ENCODE results near the gene GAB2.
"Not testable (repeated sequence)": the region's sequence is repeated elsewhere in the genome, so short reads cannot be mapped to it uniquely, and the experiment has no call there.

Gene GAB2

DNA sequence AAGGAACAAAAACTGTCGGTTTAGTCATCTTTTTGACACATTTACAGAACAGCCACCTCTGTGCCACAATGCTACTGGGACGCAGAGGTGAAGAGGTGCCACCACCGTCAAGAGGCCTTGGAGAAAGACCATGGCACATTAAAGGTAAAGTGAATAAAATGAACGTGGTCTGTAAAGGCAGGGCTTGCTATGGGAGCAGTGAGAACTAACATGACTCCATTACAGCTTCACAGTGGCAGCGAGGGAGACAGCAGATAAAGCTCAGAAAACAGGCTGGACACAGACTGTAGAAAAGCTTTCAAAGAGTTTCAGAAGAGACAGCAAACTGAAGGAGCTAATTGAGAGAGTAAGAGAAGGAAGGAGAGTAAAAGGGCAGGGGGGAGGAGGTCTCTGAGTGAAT is 102.9 kb downstream of the GAB2 start:
- DNase-seq: no peak

DNA sequence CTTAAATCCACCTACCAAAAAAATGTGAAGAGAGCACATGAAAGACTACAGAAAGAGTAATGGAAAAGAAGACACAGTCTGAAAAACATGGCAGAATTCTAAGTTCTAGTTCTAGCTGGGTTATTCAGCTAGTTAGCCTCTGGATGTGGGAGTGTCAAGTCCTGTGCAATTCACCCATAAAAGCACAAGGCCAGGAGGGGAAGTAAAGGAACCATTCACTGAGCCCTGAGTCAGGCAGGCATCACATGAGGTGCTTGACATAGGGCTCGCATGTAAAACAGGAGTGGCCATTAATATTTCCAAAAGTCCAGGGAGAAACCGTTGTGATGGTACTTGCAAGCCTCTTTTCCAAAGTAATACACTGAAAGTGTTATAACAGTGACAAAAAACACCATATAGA is 103.7 kb downstream of the GAB2 start:
- no peak for DNase-seq

DNA sequence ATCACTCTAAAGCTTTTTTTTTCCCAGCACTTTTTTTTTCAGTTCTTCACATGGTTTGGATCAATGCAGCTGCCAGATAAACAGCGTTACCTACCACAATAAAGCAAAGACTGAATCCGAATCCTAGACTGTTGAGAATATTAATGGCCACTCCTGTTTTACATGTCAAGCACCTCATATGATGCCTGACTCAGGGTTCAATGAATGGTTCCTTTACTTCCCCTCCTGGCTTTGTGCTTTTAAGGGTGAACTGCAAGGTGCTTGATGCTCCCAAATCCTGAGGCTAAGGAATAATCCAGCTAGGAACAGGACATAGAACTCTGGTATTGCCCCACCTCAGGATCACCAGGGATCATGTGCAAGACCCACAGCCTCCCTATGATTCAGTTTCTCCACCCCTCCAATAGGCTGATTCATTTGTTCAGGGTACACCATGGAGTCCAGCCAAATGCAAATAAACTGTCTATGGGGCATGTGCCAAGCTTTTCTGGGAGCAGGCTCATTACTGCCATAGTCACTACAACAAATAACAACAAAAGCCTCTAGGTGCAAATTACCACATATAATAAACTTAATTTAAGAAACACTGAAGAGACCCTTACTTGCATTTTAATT is 104.3 kb downstream of the GAB2 start:
- peak in 26 of 58 donors; percentile 8 to 74 (median 32) for DNase-seq

DNA sequence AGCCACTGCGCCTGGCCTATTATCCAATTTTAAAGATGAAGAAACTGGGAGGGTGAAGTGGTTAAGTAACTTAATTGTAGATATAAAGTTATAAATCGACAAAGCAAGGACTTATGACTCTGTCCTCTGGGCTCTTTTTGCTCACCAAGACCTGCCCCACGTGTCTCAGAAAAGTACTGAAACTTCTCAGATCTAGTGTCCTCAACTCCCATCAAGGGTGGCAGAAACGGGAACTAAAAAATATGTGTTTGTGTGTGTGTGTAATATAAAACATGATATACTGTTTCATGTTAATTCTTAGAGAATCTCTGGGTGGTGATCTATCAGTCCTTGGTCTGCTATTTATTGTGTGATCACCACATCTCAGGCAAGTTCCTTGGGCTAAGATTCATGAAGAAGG is 104.9 kb downstream of the GAB2 start:
- DNase-seq: no peak

DNA sequence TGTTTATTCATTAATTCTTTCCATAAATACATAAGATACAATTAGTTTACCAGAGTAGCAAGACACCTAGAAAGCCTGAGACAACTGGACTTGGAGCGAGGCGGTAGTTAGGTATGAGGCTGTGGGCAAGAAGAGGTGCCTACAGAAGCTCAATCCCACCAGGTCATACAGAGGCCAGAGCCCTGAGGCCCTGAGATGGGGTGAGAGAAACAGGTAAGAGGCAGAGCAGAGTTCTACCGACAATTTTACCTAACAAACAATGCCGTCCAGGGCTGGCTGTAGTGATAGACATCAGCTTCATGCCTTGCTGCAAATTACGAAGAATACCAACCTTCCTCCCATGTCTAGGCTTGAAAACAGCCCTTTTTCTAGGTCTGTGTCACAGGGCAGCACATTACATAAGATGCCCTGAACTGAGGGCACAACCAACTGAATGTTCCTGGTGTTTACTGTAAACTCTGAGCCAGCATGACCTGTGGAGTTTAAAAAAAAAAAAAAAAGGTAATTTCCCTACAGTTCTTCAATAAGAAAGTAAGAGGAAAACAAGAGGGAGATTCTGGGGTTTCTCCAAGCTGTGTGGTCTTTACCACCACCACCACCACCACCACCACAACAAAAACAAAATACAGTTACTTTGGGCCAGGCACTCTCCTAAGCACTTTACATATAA is 105.8 kb downstream of the GAB2 start:
- DNase-seq: no peak

DNA sequence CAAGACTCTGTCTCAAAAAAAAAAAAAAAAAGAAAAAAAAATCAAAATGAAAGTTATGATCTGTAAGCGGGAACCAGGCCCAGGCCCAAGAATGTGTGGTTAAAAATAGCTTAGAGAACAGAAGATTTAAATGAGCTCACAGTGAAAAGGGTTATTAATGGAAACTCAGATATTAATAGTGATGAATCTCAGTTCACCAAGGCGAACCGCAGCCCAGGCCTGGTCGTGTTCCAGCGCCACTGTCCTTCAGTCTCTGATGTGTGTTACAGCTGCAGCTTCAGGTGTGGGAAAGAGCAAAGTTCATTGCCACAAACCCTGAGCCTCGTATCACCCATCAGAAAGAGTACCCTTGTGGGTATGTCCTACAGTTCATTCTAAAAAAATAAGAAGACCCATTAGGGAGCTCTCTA is 107.1 kb downstream of the GAB2 start:
- peak in 2 of 58 donors; percentile 9 to 37 for DNase-seq

DNA sequence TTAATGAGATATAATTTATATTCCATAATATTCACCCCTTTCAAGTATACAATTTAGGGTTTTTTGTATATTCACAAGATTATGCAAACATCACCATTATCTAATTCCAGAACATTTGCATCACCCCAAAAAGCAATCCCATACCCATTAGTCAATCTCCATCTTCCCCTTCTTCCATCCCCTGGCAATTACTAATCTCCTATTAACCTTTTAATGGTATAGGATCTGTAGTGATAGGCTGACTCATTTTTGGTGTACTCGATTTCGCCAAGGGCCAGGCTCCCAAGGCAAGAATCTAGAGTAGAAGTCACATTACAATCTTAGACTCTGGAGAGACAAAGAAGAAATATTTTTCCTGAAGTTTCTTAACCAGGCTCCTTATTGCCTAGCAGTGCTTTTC is 113.4 kb downstream of the GAB2 start:
- DNase-seq: no peak

DNA sequence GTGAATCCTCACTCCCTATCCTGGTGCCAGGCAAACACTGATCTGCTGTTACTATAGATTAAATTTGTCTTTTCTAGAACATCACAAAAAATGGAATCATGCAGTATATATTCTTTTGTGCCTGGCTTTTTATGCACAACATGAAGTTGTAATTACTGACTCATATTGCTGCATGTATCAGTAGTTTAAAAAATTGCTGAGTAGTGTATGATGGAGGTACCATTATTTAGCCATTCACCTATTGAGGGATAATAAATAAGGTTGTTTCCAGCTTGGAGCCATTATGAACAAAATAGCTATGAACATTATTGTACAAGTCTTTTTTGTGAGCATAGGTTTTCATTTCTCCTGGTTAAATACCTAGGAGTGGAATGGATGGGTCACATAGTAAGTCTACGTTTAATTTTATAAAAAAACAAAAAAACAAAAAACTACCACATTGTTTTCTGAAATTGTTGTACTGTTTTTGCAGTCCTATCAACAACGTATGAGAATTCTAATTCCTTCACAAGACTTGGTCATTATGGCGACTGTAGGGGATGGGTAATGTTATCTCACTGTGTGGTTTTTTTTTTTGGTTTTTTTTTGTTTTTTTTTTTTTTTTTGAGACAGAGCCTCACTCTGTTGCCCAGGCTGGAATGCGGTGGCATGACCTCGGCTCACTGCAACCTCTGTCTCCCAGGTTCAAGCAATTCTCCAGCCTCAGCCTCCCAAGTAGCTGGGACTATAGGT is 117.3 kb downstream of the GAB2 start:
- no peak for DNase-seq

DNA sequence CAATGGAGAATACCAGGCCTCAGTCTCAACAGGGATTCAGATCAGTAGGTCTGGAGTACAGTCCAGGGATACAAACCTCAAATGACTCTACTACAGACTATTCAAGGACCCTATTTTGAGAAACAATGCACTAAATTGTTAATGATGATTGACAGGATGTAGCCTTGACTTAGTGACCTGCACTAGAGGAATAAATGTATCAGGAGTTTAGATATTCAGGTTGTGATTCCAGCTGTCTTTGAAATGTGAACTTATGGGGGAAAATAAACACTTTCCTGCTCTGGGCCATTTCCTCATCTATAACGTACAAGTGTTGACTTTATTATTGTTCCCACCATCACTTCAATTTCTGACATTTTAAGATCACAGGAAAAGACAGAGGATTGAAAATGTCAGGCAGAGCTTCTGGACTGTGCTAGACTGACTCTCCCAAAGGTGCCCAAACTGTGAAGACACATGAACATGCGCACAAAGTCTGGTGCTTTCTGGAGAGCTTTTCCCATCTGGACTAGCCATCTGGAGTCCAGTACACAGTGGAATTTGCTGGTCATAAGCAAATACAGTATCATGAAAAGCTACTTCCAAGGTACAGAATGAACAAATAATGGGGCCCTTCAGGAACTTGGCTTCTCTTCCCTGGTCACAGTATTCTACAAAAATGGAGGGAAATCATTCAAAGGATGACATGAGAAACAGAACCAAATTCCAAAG is 118.5 kb downstream of the GAB2 start:
- no peak for DNase-seq

DNA sequence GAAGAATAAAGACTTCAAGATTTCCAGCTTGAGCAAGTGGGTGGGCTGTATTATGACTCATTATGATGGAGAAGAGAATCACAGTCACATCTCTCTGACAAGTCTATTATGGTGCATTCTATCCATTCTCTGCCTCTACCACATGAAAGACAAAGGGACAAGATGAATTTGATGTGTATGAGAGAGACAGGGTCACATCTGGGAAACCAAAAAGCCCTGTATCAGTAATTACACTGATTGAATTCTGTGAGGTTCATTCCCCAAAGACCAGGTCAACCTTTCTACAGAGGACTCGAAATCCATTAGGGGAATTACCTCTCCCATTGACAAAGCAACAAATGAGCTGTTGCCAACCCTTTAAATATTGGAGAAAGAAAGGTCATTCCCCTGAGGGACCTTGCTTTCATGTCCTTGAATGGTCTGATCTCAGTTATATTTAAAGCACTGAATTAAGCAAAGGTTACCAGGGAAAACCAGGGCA is 119.3 kb downstream of the GAB2 start:
- no peak for DNase-seq

DNA sequence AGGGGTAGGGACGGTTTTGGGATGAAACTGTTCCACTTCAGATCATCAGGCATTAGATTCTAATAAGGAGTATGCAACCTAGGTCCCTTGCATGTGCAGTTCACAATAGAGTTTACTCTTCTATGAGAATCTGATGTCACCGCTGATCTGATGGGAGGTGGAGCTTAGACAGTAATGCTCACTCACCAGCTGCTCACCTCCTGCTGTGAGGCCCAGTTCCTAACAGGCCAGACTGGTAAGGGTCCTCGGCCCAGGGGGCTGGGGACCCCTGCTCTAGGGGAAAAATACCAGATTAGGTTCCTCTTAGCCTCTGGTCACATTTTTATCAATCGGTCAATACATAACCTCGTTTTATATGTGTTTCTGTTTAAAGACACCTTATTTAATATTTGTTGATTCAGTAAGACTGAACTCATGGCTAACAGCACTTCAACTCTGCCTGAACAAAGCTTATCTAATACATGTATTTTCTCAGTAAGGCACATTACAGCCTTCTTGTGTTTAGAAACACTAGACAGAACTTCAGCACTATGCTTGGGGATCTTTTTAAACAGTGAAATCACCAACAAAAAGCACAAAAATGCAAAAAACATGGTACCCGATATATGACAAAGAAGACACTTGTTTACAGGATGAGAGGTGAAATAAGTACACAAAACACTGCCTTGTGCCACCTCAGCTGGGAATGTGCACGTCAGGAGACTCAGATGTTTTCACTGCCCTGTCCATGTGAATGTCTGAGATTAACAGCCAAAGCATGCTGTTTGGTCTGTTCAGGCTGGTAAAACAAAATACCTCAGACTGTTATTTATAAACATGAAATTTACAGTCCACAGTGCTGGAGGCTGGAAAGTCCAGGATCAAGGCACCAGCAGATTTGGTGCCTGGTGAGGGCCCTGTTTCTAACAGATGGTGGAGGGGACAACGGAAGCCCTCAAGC is 121.4 kb downstream of the GAB2 start:
- DNase-seq: no peak

DNA sequence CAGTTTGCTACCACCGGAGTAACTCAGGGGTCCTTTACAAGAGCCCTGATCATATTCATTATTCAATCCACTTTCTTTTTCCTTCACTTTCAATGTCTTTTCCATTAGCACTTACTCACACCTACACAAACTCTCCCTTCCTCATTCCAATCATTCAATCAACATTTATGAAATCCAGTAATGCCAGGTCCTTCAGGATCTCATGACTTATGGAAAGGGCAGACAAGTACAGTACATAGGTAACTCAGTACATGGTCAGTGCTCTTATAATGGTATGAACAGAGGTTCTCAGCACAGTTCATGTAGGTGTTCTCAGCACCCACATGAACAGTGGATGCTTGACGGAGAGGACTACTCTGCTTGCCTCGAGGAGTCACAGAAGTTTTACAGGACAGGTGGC is 122.3 kb downstream of the GAB2 start:
- DNase-seq: no peak

DNA sequence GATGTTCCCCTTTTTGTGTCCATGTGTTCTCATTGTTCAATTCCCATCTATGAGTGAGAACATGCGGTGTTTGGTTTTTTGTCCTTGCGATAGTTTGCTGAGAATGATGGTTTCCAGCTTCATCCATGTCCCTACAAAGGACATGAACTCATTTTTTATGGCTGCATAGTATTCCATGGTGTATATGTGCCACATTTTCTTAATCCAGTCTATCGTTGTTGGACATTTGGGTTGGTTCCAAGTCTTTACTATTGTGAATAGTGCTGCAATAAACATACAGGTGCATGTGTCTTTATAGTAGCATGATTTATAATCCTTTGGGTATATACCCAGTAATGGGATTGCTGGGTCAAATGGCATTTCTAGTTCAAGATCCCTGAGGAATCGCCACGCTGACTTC is 123.5 kb downstream of the GAB2 start:
- DNase-seq: not testable (repeated sequence)

DNA sequence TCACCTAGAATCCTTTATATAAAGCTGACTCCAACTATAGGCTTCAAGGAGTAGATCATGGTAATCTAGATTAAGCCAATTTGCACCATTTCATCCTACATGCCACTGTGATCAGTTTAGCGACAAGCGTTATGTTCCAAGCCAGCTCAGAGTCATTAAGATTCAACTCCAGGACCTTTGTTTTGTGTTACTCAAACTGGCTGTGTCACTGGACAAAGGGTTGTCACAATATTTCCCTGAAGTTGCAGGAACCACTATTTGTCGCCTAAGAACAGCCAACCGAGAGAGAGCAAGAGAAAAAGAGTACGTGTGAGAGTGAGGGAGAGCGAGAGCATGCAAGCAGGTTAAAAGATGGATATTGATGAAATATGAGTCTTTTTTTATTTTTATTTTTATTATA is 124.1 kb downstream of the GAB2 start:
- DNase-seq: peak in 1 of 58 donors; percentile 5

DNA sequence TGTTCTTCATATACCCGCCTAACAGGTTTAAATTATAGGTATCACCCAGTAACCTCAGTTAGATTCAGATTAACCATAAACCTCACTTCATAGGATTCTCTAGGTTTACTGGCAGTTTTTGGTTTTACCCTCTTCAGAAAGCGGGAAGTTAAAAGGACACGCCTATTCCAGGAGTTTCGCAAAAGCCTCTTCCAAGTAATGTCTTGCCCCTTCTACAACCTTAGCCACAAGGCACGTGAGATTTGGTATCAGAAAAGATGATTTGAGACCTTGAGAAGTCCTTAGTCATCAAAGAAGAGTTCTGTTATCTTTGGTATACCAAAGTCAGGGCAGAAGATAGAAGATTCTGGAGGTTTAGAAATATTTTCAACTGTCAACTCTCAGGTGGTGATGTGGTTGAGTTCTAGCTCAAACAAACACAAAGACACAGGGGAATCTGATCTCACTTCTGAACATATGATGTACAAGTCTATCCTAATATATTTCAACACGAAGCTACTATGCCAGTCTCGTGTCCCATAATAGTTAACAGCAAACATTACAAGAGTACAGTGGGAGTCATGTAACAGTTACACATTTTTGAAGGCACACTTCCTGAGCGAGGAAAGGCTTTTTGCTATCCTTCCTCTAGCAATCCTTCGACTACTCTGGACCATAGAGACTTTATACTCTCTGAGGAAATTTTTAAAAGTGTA is 125.4 kb downstream of the GAB2 start:
- no peak for DNase-seq

DNA sequence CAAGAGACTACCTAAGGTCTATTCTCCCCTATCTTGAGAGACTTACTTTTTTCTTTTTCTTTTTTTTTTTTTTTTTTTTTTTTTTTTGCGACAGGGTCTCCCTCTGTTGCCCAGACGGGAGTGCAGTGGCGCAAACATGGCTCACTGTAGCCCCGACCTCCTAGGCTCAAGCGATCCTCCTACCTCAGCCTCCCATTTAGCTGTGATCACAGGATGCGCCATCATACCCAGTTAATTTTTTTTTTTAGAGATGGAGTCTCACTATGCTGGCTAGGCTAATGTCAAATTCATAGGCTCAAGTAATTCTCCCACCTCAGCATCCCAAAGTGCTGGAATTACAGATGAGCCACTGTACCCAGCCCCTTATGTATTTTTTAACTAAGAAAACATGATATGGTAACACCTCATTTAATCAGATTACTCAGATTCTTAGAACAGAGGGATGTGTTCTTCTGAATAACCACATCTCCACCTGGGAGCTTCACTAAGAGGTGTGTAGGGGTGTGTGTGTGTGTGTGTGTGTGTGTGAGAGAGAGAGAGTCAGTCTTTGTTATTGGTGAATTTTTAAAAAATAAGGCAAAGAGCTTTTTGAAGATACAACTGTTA is 126.0 kb downstream of the GAB2 start:
- no peak for DNase-seq

DNA sequence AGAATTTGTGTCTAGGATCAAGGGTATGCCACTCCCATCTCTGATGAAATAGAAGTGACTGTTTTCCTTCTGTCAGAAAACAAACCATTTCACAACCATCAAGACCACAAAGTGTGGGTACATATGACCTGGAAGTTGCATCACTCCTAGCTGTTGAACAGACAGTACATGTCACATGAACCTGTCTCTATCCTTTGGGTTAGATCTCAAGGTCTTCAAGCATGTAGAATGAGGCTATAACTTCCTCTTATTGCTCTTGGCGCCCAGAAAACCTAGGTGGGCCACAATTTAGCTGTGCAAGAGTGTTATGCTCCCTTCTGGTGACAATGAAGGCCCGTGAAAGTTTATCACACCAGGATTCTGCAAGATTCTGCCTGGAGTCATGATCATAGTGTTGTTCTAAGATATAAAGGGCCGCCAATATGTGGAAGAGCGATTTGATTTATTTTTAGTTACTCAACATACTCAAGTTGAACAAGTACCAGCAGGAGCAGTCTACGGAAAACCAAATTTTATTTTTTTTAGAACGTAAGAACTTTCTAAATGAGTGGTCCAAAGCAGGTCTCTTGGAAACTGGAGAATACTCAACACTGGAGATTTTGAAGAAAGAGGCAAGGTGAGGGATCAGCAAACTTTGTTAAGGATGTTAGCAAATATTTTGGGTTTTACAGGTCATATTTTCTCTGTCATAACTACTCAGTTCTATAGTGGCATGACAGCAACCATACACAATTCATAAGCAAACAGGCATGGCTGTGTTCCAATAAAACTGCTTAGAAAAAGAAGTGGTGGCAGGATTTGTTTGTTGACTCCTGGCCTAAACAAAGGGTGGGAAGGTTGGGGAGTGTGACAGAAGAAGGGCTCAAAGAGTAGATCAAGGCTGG is 127.1 kb downstream of the GAB2 start:
- DNase-seq: peak in 3 of 58 donors; percentile 15 to 19 (median 17)

DNA sequence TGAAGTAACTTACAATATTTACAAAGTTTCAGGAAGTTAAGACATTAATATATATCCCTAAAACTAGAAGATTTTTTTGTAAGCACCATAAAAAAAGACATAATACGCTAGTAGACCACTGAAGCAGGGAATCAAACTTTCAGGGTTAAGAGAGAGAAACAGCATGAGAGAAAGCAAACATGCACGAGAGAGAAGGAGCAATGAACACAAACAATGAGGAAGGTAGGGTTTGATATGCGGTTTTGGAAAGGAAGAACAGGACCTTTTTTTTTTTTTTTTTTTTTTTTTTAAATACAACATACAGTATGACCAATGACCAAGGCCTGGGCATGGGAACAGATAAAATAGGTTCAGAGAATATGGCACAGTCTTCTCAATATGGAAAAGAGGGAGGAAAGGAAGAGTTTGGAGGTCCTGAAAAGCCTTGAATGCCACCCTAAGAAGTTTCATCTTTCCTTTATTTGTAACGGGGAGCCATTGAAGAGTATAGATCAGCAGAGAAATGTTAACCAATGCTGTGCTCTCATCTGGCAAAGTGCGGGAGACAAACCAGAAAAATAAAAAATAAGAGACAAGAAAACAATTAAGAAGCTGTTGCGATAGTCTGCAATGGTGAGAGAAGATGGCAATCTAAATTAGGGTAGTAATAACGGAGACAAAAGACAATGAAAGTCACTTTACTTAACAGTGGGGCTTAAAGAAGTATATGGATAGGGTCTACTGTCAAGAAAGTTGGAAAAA is 127.9 kb downstream of the GAB2 start:
- no peak for DNase-seq
